Activated CD4-positive, alpha-beta T cell treated with anti-CD3 and anti-CD28 coated beads, Interleukin-2, amount 50 U/mL, for 4 hours (primary cell): Measurements from ENCODE around the gene DGLUCY.
"Not testable (repeated sequence)": the region's sequence is repeated elsewhere in the genome, so short reads cannot be mapped to it uniquely, and the experiment has no call there.

Experiments
- DNase-seq, 2 experiments: peaks; one replicate each; pipeline ENCODE4 v3.0.0-alpha.2; 2020

Gene DGLUCY

DNA sequence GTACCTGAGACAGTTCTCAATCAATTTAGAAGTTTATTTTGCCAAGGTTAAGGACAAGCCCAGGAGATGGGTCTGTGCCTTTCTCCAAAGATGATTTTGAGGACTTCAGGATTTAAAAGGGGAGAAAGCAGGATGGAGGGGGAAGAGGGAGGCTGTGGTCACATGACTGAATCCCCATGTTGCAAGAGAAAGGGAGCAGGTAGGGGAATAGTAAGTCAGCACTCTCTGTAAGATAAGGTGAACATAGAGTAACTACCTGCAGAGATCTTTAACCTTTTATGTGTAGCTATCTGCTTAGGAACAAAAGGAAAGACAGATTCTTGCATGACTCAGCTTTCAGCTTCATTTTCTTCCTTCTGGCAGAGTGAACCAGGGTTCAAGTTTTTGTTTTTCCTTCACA is 25.9 kb downstream of the DGLUCY start:
- no peak for DNase-seq

DNA sequence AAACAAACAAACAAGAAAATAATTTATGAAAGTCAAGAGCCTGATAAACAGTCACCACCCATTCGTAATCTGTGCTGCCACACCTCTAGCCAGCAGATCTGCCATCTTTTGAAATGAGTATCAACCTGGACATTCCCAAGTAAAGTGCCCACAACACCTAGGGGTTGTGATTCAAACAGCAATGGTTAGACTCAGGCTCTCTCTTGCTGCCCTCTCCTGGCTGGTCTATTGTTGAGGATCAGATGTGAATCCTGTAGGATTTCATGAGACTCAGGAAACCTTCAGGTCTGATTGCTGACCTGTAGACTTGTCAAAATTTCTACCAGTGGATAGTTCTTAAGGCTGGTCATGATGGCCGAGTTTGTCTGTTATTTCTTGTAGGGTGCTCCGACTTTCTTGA is 26.8 kb downstream of the DGLUCY start:
- no peak for DNase-seq

DNA sequence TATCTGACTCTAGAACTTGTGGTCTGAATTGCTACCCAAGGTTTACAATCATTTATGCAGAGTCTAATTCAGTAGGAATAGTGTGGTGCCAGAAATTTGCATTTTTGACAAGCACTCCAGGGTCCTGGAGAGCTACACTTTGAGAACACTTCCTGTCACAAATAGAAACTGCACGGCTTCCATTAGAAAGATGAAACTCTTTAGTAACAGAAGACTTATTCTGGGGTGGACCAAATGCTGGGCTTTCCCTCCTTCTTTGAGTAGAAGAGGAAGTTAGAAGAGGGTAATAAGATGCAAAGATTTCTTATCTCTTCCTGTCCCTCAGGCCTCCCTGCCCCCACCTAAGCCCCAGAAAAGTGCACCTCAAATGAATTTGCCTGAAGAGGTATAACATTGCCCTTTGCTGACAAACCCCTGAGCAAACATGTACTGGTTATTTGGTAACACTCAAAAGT is 28.4 kb downstream of the DGLUCY start:
- DNase-seq = no peak

DNA sequence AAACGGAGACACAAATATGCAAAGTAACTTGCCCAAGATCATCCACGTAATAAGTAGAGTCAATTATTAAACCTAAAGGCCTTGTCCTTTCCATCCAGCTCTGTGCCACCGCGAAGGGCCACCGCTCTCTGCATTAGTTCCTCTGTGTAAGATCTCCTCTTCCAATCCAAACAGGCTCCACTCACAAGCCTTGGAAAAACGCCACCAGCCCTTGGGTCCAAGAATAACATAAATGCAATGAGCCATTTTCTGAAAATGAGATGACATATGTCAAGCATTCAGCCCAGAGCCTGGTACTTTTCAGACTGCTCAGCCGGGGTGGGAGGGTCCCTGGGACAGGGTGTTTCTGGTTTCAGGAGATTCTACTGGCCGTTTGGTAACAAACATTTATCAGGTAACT is 30.0 kb downstream of the DGLUCY start:
- no peak for DNase-seq

DNA sequence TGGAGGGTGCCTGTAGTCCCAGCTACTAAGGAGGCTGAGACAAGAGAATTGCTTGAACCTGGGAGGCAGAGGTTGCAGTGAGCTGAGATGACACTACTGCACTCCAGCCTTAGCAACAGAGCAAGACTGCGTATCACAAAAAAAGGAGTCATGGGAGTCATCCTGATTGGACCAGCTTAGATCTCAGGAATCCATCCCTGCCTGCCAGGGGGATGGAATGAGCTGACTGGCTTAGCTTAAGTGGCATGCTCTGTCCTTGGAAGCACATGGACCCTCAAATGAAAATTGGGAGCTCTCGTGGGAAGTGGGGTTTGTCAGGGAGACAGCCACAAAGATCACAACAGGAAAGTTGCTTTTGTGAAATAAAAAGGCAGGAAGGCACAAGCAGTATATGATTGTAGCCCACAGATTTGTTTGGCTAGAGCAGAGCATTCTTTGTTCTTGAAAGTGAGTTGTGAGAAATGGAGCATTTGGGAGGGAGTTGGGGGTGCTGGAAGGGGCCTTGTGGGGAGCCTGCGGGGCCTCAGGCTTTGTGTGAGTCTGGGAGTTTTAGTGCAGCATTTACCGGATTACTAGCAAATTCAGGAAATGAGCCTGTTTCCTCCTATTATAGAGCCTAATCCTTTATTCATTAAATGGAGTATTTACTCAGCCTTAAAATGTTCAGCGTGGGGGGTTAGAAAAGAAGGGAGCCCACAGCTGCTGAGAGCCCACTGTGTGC is 30.7 kb downstream of the DGLUCY start:
- no peak for DNase-seq

DNA sequence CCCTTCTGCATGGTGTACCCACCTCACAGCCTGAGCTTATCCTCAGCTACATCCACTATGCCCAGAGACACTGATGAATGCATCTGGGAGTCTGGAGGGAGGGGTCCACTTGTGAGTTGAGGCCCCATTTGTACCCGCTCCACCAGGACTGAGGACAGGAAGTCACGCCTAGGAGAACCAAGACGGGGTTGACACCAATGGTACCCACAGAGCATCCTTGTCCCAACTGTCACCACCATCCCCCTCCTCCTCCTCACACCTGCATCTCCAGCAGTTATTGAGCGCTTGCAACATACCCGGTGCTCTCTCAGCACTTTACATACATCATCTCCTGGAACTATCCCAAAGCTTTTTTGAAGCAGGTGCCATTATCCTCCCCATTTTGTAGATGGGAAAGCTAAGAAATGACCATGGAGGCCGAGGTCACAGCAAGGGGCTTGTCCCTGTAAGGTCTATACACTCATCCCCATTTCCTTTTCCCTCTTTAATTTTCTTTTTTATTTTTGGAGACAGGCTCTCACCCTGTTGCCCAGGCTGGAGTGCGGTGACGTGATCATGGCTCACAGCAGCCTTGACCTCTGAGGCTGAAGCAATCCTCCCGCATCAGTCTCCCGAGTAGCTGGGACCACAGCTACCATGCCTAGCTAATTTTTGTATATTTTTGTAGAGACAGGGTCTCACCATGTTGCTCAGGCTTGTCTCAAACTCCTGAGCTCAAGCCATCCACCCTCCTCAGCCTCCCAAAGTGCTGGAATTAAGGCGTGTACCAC is 31.7 kb downstream of the DGLUCY start:
- DNase-seq = no peak

DNA sequence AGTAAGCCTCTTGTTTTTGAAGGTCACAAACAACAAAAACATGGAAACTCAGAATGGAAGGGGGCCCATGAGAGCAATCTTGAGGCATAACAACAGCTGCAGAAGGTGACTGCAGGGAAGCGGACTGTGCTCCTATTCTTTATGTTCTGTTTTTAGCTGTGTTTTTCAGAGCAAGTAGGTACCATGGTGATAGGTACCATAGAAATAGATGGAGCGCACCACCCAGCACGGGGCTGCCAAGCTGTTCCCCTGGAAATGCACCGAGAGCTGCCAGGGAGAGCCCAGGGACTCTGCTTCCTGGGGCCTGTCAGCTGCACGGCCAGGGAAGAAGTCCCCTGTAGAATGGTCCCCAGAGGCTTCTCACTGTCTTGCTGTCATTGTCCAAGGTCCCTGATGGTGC is 32.8 kb downstream of the DGLUCY start:
- DNase-seq = no peak

DNA sequence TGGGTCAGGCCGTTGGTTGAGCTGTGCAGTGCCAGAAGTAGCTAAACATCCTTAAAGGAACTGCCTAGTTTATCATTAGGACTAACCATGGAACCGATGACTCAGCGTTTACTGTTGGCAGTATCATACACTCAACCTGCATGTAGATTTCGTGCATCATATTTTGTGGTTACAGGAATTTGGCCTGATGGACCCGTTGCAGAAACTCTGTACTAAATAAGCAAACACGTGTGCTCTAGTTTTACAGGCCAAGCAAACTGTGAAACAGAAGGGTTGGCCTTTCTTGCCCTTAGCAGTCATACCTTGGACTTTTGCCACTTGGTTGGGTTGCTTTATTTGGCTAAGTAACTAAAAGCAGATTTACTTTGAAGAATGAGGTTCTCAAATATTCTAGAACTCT is 35.6 kb downstream of the DGLUCY start:
- DNase-seq = no peak

DNA sequence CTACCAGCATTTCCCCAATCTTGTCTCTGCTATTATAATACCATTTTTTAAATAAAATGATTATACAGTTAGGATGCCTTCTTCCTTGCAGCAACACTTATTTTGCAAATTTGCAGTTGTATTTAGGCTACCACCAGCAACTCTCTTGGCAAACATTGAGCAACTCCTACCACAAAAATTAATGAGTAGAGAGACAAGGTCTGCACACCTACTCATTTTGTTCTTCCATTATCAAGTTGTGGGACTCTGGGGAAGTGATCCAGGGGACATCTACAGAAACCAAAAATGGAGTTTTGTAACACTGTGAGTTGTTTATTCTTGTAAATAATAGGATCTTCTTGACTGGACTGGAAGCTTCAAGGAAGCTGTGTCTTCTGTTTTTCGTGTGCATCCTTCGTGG is 38.6 kb downstream of the DGLUCY start:
- DNase-seq = no peak

DNA sequence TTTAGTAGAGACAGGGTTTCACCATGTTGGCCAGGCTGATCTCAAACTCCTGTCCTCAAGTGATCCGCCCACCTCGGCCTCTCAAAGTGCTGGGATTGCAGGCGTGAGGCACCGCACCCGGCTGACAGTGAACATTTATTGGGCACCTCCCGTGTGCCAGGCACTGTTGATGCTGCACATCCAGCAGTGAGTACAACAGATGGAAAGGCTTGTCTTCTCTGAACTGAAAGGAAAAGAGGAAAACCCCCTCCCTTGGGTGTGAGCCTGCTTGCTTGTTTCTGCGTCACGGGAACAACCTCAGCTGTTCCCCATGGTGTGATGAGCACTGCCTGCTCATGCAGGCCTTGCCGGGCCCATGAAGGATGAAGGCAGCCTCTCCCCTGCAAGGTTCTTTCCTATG is 39.5 kb downstream of the DGLUCY start:
- DNase-seq = no peak

DNA sequence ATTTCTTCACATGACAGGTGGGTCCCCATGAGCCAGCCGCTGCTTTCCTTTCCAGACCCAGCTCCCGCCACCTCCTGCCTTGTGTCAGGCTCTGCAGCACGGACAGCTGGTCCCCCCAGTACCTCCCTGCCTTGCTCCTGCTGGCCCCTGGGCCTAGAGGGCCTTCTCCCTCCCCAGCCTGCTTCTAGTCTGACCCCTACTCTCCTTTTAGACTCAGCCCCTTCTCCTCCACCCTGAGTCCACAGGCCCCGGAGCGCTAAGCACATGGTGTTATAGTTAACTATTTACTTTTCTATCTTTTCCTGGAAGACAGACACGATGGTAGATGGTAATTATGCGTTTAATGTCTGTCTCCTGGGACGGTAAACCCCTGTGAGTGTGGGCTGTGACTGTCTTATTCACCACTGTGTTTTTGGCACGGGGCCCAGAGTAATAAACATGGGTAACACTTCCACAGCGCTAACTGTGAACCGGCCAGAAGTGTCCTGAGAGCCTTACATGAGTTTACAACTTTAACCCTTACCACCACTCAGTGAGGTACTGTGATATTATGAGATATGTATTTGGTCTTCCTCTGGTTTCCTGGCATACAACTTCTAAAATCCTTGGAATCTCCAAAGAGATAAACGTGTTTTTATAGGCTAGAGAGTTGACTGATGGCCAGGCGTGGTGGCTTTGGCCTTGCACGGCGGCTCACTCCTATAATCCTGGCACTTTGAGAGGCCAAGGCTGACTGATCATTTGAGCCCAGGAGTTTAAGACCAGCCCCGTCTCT is 41.2 kb downstream of the DGLUCY start:
- DNase-seq = no peak

DNA sequence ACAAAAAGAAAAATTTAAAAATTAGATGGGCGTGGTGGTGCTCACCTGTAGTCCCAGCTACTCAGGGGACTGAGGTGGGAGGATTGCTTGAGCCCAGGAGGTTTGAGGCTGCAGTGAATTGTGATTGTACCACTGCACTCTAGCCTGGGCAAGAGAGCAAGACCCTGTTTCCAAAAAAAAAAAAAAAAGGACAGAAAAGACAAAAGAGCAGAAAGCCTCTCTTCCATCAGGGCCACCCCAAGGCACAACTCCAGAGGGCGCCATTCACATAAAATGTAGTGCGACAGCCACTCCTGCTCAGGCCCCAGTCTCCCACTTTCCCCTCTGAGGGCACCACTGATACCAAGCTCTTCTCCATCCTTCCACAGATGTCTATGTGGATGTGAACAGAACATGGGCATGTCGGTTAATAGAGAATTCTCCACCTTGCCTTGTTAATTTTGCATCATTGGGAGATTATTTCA is 41.8 kb downstream of the DGLUCY start:
- DNase-seq = no peak

DNA sequence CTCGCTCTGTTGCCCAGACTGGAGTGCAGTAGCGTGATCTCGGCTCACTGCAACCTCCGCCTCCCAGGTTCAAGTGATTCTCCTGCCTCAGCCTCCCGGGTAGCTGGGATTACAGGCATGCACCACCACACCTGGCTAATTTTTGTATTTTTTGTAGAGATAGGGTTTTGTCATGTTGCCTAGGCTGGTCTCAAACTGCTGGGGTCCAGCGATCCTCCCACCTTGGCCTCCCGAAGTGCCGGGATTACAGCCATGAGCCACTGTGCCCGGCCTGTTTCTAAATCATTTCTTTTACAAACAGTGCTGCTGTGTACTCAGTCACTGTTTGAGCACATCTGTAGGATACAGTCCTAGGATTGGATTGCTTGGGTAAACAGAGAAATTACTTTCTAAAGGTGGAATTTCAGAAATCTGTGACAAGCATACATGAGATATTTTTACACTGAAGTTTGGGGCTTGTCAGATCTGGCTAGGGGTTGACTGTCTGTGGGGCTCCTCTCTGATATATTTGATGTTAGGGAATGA is 42.3 kb downstream of the DGLUCY start:
- not testable (repeated sequence) for DNase-seq

DNA sequence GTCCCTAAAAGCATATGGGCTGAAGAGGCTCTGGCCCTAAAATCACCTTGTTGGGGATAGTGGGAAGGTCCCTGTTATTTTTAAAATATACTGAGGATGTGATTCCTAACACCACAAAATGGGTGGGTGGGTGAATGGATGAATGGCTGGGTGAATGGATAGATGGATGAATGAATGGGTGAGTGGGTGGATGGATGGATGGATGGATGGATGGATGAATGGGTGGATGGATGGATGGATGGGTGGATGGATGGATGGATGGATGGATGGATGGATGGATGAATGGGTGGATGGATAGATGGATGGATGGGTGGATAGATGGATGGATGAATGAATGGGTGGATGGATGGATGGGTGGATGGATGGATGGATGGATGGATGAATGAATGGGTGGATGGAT is 43.0 kb downstream of the DGLUCY start:
- DNase-seq = not testable (repeated sequence)

DNA sequence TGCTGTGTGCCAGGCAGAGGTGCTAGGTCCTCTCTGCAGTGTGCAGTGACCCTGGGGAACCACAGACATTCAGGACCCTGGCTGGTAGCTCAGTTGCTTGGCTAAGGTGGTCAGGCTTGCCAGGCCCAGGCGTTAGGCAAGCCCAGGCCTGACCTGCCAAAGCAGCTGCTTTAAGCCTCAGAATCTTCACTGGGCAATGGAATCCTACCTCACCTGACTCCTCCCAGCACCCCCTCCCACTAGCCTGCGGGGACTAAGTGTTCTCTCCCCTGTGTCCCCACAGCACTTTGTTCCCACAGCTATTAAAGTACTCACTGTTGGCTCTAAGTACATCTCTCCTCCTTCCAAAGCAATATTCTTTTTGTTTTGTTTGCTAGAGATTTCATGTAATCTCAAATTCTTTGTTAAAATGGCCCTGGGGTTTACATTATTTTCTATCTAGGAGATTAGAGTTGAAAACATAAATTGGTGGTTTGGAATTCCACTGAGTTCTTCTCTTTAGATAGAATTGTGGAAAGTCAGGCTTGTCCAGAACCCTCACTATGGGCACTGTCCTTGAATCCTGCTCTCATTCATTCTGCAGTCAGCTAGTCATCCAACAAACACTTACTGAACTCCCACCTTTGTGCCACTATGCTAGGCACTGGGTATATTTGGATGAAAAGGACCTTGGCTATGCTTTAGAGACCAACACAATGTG is 44.4 kb downstream of the DGLUCY start:
- no peak for DNase-seq

DNA sequence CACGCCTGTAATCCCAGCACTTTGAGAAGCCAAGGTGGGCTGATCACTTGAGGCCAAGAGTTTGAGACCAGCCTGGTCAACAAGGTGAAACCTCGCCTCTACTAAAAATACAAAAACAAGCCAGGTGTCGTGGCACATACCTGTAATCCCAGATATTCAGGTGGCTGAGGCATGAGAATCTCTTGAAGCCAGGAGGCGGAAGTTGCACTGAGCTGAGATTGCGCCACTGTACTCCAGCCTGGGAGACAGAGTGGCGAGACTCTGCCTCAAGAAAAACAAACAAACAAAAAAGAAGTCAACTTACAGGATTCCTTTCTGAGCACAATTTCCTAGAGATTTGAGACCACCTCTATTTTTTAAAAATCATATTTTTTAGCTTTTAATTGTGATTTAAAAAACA is 45.3 kb downstream of the DGLUCY start:
- no peak for DNase-seq

DNA sequence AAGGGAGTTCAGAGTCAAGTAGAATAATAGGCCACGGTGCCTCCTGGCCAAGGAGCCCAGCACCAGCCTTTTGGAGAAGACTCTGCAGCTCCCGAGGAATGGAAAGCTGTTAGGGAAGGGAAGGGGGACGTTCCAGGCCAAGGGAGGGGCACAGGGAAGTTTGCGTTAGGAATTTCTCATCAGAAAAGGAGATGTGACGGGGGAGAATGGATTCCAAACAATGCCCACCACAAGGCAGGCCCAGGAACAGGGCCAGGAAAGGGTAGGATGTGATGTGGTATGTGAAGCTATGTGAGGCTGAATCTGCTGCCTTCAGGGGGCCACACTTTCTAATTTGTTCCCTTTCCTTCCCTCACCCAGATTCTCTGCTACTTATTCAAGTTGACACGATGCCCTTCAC is 46.0 kb downstream of the DGLUCY start:
- DNase-seq = no peak

DNA sequence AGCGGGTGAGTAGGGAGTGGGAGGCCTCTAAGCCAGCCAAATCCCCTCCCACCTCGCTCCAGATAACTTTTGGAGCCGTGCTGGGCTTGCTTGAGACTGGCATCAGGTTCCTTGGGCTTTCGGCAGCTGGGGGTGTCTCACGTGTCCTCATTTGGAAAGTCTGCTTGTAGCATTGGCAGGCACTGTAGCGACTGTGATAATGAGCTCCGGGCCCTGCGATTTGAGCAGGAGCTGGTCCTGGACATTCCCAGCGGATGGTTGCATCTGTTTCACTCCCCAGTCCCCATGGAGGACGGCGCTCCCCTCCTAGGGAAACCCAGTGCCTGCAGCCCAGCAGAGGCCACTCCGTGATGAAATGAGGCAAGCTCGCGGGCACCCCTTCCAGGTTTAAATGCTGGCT is 49.4 kb downstream of the DGLUCY start:
- DNase-seq = no peak

DNA sequence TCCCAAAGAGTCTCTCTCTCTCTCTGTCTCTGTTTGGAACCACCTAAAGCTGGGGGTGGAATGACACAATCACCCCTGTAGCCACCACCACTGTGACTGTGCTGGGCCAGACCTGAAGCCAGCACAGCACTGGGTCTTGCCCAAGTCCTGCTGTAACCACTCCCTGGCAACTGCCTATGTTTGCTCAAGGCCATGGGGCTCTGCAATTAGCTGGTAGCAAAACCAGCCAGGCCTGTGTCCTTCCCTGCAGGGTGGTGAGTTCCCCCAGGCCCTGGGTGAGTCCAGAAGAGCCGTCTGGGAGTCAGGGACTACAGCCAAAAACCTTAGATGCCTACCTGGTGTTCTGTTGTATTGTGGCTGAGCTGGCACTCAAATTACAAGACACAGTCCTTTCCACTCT is 50.8 kb downstream of the DGLUCY start:
- no peak for DNase-seq

DNA sequence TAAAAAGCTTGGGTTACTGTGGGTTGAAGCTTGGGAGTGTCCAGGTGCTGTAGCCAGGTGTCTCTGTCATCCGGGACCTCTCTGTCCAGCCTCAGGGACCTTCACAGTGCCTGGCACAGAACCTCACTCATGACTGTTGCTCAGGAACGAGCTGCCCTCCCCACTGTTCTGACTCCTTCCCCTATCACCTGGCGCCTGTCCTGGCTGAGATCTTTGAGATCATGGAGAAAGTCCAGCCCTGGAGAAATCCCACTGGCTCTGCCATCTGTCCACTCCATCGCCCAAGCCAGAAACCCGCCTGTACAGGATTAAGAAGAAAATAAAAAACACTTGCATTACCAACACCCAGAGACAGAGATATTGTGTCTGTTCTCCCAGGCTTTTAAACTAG is 53.5 kb downstream of the DGLUCY start:
- DNase-seq = no peak

DNA sequence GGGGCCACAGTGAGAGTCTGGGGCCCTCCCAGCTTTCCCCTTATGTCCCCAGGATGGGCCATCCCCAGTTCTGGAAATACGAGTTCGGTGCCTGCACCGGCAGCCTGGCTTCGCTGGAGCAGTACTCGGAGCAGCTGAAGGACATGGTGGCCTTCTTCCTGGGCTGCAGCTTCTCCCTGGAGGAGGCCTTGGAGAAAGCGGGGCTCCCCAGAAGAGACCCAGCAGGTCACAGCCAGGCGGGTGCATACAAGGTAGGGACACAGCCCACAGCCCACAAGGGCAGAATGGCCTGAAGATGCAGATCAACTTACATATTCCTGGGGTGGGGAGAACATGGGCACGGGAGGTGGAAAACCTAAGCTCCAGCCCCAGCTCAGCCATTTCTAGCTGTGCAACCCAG is 56.1 kb downstream of the DGLUCY start:
- DNase-seq = no peak

DNA sequence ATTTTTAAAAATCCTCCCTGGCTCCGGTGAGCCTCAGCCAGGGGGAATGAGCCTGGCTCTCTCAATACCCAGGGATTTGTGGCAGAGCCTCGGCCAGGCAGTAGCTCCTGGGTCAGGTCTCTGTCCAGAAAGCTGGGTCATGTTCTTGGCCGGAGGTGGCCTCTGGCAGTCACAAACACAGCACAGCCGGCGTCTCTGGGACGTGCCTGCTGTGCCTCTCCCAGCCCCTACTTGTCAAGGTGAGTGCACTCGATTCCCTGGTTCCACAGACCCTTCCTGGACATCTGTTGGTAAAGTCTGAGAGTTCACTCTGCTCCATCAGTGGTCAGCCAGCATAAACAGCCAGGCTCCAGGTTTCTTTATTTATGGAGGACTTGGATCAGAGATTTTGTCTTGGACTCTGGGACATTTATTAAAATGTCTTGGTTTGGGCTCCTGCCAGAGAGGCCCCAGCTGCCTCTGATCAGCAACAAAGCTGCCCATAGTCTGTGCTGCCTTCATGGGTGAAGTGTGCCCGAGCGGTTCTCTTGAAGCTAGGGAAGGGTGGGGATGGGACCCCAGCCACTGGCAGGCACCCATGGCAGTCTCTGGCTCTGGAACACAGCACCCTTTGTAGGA is 56.7 kb downstream of the DGLUCY start:
- no peak for DNase-seq
